IPS-20b (cell line): ENCODE results near the gene CEP164.

Experiments
- H3K27ac ChIP-seq: one replicate; pipeline ENCODE4 v1.5.1; 2013; ENCODE audit warnings: low read length
- H3K27me3 ChIP-seq: 2 replicates; pipeline ENCODE4 v1.6.1; 2013; ENCODE audit warnings: mild to moderate bottlenecking, low read length, inconsistent platforms; ENCODE audit not compliant: insufficient read depth
- H3K36me3 ChIP-seq: 2 replicates; pipeline ENCODE4 v1.6.1; 2013; ENCODE audit warnings: low read depth, mild to moderate bottlenecking, inconsistent platforms, low read length, moderate library complexity; ENCODE audit not compliant: insufficient read depth
- H3K4me1 ChIP-seq: 2 replicates; pipeline ENCODE4 v1.6.1; 2013; ENCODE audit warnings: mild to moderate bottlenecking, control low read depth, inconsistent platforms, low read length, moderate library complexity; ENCODE audit not compliant: insufficient read depth
- H3K4me3 ChIP-seq: 2 replicates; pipeline ENCODE4 v1.5.1; 2013; ENCODE audit warnings: mild to moderate bottlenecking, low read length, inconsistent platforms
- H3K9ac ChIP-seq: 2 replicates; pipeline ENCODE4 v1.6.1; 2013; ENCODE audit warnings: low read depth, mild to moderate bottlenecking, inconsistent platforms, low read length, moderate library complexity
- H3K9me3 ChIP-seq: 2 replicates; pipeline ENCODE4 v1.6.1; 2013; ENCODE audit warnings: mild to moderate bottlenecking, low read depth, low read length, inconsistent platforms; ENCODE audit not compliant: insufficient read depth

CEP164 gene

DNA sequence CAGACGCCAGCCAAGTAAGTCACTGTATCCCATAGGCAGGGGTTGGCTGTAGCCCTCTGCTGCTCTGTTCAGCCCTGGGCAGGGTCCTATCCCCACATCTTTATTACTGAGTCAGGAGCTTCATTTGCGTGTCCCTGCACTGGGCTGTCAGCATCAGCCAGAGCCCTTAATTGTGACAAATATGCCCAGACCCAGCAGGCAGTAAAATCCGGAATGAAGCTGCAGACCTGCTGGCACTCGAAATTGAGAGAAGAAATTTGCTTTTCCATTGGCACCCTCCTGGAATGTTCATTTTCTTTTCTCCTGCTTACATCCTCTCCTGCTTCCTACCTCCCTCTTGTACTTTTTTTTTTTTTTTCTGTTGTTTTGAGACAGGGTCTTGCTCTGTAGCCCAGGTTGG, 43.8 kb downstream of the CEP164 start:
- Histone ChIP-seq H3K9me3 (no peaks in the 10 kb centered on the region), H3K9ac (no peak overlapping the region), H3K27me3 (no peaks in the 10 kb centered on the region), H3K27ac (no peak overlapping the region), H3K36me3 (peaks cover 33% of the 10 kb centered on the region), H3K4me1 (no peaks in the 10 kb centered on the region), H3K4me3 (no peak overlapping the region)

DNA sequence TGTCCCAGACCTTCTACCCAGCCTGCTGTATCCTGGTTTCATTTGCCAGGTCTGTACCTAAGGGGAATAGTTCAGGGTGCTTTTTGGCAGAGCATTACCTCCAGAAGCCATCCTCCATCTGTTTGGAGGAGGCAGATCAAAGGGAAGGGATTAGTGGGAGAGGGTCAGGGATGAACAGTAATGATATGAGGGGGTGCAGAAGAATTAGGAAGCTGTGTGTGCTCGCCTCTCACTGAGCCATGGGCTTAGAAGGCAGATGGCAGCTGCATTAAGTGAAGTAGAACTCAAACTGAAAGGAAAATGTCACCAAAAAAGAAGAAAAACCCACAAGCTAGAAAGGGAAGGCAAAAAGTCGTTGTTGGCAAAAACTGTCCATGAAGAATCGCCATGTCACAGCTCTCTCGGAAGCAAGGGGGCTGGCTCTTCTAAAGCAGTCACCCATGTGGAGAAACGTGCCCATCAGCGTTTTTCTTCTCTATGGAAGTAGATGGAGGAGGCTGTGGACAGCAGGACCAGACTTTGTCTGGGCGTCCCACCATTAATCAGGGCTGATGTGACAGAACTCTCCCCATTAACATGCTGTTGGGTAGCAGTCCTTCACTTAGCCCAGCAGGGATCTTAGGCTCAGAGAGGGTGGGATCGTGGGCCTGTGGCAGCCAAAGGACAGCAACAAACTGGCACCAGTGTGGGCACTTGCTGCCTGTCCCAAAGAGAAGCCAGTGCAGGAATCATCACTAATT, 46.8 kb downstream of the CEP164 start:
- Histone ChIP-seq H3K4me3 (no peak overlapping the region), H3K27me3 (no peaks in the 10 kb centered on the region), H3K9me3 (no peaks in the 10 kb centered on the region), H3K27ac (no peak overlapping the region), H3K36me3 (peaks cover 28% of the 10 kb centered on the region; the same call in 1 of the 2 replicates), H3K9ac (no peak overlapping the region), H3K4me1 (no peaks in the 10 kb centered on the region)

DNA sequence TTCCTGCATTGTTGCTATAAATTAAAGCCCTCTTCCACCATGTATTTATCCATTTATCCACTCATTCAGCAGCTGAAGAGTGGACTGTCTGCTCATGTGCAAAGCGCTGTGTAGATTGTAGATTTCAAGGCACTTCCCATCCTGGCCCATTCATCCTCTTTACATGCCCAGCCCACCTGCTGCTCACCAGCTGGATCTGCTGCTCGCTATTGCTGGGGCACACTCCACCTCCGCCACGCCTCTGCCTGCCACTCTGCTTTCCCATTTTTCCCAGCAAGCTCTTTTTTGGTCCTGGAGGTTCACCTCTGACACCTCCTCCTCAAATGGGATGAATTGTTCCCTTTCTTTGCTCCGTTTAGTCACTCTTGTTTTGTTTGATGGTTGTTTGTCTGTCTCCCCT, 48.3 kb downstream of the CEP164 start:
- Histone ChIP-seq H3K4me1 (no peaks in the 10 kb centered on the region), H3K36me3 (peaks cover 26% of the 10 kb centered on the region; the same call in 1 of the 2 replicates), H3K9me3 (no peaks in the 10 kb centered on the region)

DNA sequence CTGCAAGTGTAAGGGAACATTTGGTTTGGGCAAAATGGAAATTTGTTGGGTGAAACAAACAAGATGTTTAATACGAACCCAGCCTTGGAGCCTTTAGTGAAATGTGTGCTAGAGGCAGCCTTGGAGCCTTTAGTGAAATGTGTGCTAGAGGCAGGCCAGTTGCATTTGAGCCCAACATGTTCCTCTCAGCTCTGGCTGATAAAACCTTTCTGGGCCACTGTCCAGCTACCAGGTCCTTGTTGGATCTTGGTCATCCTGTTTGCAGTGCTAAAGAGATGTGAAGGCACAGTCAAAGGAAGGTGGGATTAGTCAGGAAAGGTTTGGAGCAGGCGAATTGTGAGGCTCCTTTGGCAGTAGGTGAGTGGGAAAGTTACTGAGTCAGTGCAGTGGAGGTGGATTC, 48.9 kb downstream of the CEP164 start:
- no peak overlapping the region for H3K27ac ChIP-seq
- H3K9me3 ChIP-seq, result no peaks in the 10 kb centered on the region
- H3K4me3 ChIP-seq, result no peak overlapping the region
- H3K4me1 ChIP-seq, result no peaks in the 10 kb centered on the region
- H3K9ac ChIP-seq, result no peak overlapping the region
- no peaks in the 10 kb centered on the region for H3K27me3 ChIP-seq
- H3K36me3 ChIP-seq, result peaks cover 20% of the 10 kb centered on the region; the same call in 1 of the 2 replicates

More for the DNA sequence above, 48.3 kb downstream of the CEP164 start:
- Histone ChIP-seq H3K4me3 (no peak overlapping the region), H3K27me3 (no peaks in the 10 kb centered on the region), H3K27ac (no peak overlapping the region), H3K9ac (no peak overlapping the region)

DNA sequence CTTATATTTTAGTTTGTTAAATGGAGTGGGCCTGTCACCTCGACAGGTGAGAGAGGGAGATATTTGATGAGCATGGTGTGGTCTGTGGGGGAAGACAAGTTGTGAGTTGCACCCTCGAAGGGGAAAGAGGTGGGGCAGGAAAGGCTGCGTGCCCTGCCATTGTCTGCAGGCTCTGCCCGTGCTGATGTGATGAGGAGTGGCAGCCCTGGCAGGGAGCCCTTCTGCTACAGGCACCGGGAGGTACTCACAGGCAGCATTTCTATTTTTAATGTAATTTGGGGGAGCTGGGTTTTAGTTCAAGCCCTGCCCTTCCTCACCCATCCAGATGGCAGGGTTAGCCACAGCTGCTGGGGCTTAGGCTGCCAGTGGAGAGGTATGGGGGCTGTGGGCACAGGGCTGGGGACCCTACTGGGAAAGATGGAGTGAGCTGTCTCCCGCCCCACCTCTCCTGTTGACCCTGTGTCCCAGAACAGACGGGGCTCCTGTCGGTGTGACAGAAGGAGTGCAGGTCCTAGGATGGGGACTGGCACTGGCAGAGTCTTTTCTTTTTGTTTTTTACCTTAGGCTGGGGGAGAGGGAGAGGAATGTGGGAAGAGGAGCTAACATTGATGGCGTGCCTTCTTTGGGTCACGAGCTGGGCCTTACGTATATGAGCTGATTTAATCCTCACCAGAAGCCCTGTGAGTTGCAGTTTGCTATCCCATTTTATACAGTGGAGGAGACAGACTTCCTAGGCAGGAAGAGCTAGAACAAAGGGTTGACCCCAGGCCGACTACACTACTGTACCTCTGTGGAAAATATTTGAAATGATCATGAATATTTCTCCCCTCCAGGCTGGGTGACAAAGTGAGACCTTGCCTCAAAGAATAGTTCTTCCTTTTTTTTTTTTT, 51.6 kb downstream of the CEP164 start:
- Histone ChIP-seq H3K9ac (no peak overlapping the region), H3K9me3 (no peaks in the 10 kb centered on the region), H3K27me3 (no peaks in the 10 kb centered on the region), H3K36me3 (peaks cover 36% of the 10 kb centered on the region; the same call in 1 of the 2 replicates), H3K4me3 (no peak overlapping the region), H3K4me1 (0 out of 2 replicates have a peak, but pooled peaks cover 3% of the 10 kb centered on the region), H3K27ac (no peak overlapping the region)

DNA sequence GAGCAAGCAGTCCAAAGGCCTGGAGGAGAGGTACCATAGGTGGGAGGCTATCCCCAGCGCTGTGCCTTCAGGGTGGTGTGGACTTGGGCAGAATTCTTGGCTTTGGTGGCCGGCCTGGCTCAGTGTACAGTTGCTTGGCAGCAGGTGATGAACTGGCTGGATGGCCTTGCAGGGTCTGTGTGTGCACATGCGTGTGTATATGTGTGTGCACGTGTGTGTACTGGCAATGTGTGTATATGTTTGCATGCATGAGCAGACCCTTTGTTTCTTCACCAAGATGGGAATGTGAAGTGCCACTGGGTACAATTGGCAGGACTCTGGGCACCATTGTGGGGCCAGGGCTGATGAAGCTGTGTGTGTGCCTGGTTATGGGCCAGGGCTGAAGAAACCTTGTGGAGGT, 53.0 kb downstream of the CEP164 start:
- no peak overlapping the region for H3K4me3 ChIP-seq
- no peaks in the 10 kb centered on the region for H3K27me3 ChIP-seq
- H3K4me1 ChIP-seq, result 0 out of 2 replicates have a peak, but pooled peaks cover 3% of the 10 kb centered on the region
- no peaks in the 10 kb centered on the region for H3K9me3 ChIP-seq
- peaks cover 31% of the 10 kb centered on the region; the same call in 1 of the 2 replicates for H3K36me3 ChIP-seq
- no peak overlapping the region for H3K9ac ChIP-seq
- H3K27ac ChIP-seq, result no peak overlapping the region

DNA sequence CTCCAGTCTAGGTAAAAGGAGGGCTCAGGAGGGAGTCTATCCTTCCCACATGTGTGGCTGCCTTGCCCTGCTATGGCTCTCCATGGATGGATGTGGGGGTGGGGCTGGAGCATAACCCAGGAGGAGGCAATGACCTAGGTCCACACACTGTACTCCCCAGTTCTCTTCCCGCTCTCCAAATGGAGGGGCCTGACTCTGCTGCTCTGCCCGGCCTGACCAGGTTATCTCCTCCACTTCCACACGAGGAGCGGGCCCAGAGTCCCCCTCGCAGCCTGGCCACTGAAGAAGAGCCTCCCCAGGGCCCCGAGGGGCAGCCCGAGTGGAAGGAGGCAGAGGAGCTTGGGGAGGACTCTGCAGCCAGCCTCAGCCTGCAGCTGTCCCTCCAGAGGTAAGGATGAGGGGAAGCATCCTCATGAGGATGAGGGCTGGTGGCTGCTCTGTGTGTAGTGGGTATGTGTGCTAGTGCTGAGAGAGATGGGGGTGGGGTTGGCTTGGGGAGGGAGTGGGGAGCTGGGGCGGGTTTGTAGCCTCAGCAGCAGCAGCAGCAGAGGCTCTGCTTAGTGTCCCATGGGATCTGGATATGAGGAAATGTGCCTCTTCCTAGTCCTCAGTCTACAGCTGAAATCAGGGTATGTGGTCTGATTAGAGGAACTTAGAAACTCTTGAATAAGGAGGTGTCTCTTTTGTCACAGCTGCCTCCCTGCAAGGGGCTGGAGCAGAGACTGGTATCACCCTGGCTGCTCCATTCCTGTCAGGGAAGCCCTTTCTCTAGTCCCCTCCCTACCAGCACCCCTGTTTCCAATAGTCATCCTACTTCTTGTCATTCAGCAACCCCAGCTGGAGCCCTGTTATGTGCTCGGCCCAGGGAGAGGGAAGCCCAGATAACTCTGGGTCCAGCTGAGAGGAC, 54.1 kb downstream of the CEP164 start:
- Histone ChIP-seq H3K27me3 (no peaks in the 10 kb centered on the region), H3K9ac (no peak overlapping the region), H3K36me3 (peaks cover 21% of the 10 kb centered on the region; the same call in 1 of the 2 replicates), H3K27ac (no peak overlapping the region), H3K4me1 (0 out of 2 replicates have a peak, but pooled peaks cover 3% of the 10 kb centered on the region), H3K9me3 (no peaks in the 10 kb centered on the region), H3K4me3 (no peak overlapping the region)

DNA sequence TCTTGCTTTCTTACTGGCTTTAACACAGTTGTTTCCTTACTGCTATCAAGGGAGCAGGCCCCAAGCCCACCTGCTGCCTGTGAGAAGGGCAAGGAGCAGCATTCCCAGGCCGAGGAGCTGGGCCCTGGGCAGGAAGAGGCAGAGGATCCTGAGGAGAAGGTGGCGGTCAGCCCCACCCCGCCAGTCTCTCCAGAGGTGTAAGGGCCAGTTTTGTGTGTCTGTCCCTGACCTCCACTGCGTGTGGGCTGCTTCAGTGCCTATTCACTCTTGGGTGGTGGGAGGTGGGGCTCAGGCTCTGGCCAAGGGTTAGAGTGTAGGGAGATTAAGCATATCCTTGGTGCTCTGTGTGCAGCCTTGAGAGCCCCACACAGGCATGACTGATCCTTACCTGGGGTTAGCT, 55.1 kb downstream of the CEP164 start:
- Histone ChIP-seq H3K9ac (no peak overlapping the region), H3K27ac (no peak overlapping the region), H3K36me3 (peaks cover 26% of the 10 kb centered on the region; the same call in 1 of the 2 replicates), H3K27me3 (no peaks in the 10 kb centered on the region), H3K4me1 (0 out of 2 replicates have a peak, but pooled peaks cover 3% of the 10 kb centered on the region), H3K4me3 (no peak overlapping the region), H3K9me3 (no peaks in the 10 kb centered on the region)

DNA sequence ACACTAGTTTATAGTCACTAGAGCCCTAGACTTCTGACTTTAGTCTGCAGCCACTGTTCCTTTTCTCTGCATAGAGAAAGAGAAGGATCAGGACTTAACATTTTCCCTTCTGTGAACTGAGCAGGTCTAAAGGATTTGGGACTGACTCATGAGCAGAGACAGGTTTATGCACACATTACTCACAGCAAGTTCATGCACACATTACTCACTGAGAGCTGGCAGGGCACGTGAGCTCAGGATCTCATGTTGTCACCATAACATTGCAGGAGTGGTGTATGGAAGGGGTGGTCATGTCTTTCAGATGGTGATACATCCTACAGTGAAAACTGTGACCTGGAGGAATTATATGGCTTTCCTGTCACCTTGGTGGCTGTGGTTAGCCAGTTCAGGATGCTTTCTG, 56.4 kb downstream of the CEP164 start:
- Histone ChIP-seq H3K27ac (no peak overlapping the region), H3K4me3 (no peak overlapping the region), H3K4me1 (0 out of 2 replicates have a peak, but pooled peaks cover 3% of the 10 kb centered on the region), H3K27me3 (no peaks in the 10 kb centered on the region), H3K9ac (no peak overlapping the region), H3K9me3 (no peaks in the 10 kb centered on the region), H3K36me3 (peaks cover 32% of the 10 kb centered on the region)

DNA sequence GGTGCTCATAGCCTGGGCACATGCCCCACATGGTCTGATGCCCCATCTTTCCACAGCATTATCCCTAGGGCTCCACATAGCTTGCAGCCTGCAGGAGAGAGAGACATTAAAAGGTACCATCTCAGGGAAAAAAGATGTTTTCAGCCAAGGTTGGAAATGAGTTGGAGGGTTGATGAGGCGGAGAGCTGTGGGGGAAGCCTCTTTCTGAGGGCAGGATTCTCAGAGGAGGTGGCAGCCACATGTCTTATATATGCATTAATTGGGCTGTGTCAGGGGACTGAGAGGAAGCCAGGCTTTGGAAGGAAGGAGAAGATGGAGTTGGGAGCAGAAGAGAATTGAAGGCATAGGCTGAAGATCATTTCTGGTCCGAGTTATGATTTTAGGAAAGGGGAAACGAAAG, 57.8 kb downstream of the CEP164 start:
- Histone ChIP-seq H3K27me3 (no peaks in the 10 kb centered on the region), H3K4me3 (no peak overlapping the region), H3K9me3 (no peaks in the 10 kb centered on the region), H3K4me1 (0 out of 2 replicates have a peak, but pooled peaks cover 3% of the 10 kb centered on the region), H3K36me3 (peaks cover 32% of the 10 kb centered on the region), H3K9ac (no peak overlapping the region), H3K27ac (no peak overlapping the region)

DNA sequence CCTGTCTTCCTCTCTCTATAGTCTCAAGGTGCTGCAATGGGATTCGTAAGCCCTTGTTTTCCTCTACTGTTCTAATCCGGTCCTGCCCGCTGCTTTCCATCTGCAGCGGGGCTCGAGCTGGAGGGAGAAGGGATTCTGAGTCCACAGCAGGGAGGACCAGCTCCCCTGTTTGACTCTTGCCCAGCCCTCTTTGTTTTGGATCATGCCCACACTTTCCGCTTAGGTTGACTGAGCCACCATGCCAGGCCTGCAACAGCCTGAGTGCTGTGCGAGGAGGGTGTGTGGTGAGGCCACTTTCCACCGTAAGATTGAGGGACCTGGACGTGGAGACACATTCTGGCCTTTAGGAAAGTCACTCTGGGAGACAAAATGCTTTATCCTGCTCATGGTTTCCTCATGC, 58.3 kb downstream of the CEP164 start:
- H3K36me3 ChIP-seq, result peaks cover 32% of the 10 kb centered on the region
- no peaks in the 10 kb centered on the region for H3K9me3 ChIP-seq
- no peaks in the 10 kb centered on the region for H3K27me3 ChIP-seq

More for the DNA sequence above, 58.3 kb downstream of the CEP164 start:
- H3K4me1 ChIP-seq, result 0 out of 2 replicates have a peak, but pooled peaks cover 3% of the 10 kb centered on the region
- H3K27ac ChIP-seq, result no peak overlapping the region
- H3K9ac ChIP-seq, result no peak overlapping the region
- no peak overlapping the region for H3K4me3 ChIP-seq
